Cerebellar cortex (tissue), 1 donor: ENCODE measurements around the gene DOCK7.
A peak's percentile ranks its signal among the peaks of the same experiment; 100 is the strongest.
"Not testable (repeated sequence)": the region's sequence is repeated elsewhere in the genome, so short reads cannot be mapped to it uniquely, and the experiment has no call there.

ENCODE experiments used
- DNase-seq: peaks from one replicate; pipeline ENCODE4 v3.0.0-alpha.2; 2015; ENCODE audit warnings: low spot score

DOCK7 gene, protein sequence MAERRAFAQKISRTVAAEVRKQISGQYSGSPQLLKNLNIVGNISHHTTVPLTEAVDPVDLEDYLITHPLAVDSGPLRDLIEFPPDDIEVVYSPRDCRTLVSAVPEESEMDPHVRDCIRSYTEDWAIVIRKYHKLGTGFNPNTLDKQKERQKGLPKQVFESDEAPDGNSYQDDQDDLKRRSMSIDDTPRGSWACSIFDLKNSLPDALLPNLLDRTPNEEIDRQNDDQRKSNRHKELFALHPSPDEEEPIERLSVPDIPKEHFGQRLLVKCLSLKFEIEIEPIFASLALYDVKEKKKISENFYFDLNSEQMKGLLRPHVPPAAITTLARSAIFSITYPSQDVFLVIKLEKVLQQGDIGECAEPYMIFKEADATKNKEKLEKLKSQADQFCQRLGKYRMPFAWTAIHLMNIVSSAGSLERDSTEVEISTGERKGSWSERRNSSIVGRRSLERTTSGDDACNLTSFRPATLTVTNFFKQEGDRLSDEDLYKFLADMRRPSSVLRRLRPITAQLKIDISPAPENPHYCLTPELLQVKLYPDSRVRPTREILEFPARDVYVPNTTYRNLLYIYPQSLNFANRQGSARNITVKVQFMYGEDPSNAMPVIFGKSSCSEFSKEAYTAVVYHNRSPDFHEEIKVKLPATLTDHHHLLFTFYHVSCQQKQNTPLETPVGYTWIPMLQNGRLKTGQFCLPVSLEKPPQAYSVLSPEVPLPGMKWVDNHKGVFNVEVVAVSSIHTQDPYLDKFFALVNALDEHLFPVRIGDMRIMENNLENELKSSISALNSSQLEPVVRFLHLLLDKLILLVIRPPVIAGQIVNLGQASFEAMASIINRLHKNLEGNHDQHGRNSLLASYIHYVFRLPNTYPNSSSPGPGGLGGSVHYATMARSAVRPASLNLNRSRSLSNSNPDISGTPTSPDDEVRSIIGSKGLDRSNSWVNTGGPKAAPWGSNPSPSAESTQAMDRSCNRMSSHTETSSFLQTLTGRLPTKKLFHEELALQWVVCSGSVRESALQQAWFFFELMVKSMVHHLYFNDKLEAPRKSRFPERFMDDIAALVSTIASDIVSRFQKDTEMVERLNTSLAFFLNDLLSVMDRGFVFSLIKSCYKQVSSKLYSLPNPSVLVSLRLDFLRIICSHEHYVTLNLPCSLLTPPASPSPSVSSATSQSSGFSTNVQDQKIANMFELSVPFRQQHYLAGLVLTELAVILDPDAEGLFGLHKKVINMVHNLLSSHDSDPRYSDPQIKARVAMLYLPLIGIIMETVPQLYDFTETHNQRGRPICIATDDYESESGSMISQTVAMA (N-terminal part only)

DNA sequence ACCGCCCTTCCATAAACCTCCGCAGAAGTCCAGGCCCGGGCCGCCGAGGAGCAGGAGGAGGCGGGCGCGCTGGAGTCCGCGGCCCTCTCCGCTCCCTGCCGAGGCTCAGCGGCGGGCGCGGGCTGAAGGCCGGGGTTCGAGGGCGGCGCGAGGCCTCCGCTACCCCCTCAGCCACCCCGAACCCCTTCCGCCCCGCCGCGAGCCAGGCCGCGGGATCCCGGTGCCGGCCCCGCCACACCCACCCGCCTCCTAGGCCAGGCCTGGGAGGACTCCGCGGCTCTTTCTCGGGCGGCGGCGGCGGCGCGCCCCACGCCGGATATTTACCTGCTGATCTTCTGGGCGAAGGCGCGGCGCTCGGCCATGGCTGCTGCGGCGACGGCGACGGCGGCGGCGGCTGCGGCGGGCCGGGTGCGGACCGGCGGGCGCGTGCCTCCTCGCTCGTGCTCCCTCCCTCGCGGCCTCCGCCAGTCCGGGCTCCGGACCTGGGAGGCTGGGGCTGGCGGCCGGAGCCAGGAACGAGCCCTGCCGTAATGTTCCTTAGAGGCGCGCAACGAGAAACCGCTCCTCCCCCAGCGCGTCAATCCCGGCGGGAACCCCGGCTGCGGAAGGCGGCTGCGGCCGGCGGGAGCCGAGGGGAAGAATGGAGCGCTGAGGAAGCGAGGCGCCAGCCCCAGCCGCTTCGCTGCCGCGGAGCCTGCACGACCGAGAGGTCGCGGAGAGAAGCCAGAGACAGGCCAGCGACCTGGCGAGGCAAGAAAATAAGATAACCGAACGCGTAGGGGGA is at the start of gene DOCK7:
DOCK7 (minus strand) TSS at position 484 of the 784 bp plus-strand sequence; CDS start at position 362, 122 bp downstream.
- peak; percentile 81 for DNase-seq

DNA sequence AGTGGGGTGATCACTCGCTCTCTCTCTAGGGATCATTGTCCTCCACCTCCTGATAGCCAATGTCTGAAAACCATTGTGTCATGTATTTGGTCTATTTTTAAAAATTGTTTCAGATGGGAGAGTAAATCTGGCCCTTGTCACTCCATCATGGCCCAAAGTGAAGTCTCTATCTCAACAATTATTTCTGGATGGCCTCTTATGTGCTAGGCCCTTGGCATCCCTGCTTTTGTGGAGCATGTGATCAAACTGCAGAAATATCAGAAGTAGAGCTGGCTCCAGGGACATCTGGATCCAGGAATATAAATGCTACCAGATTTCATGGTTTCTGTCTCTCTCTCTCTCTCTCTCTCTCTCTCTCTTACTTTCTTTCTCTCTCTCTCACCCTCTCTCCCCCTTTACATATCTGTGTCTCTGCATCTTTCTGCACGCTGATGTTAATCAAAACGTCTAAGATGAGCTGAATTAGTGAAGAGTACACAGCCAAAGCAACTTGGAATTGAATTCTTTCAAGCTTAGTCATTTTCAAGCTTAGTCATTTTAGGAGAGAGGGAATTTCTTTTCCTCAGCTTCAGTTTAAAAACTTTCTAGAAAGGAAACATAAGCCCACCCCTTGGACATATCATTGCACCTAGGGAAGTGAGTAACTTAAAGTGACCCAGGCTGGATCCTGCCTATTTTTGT is 47.4 kb upstream of the DOCK7 start:
- no peak for DNase-seq

DNA sequence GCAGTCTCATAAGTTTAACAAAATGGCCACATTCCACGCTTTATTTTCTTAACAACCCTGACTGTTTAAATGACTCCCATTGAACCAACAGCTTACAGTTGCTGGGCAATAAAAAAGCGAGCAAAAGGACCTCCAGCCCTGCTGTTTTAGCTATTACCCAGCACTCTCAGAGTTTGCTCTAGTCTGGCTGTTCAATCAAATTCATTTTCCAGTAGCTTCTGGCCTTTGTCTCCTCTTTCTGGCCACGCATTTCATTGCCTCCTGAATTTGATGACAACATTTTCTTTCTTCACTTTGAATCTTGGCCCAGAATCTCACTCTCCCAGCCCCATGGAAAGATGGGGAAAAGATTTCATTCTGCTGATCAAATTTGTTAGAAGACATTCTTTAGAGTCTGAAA is 44.1 kb upstream of the DOCK7 start:
- no peak for DNase-seq

DNA sequence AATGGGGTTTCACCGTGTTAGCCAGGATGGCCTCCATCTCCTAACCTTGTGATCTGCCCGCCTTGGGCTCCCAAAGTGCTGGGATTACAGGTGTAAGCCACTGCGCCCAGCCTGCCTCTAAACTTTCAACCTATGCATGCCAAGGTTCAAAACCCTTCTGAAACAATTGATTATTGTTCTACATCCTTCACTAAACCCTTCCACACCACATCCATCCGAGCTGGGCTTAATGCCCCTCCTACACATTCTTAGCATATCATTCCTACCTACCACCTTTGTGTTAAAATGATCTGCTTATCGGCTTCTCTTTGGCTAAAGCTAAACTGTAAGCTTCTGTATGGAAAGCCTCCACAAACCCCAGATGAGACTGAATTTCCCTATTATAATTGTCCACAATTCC is 40.8 kb upstream of the DOCK7 start:
- DNase-seq: no peak

DNA sequence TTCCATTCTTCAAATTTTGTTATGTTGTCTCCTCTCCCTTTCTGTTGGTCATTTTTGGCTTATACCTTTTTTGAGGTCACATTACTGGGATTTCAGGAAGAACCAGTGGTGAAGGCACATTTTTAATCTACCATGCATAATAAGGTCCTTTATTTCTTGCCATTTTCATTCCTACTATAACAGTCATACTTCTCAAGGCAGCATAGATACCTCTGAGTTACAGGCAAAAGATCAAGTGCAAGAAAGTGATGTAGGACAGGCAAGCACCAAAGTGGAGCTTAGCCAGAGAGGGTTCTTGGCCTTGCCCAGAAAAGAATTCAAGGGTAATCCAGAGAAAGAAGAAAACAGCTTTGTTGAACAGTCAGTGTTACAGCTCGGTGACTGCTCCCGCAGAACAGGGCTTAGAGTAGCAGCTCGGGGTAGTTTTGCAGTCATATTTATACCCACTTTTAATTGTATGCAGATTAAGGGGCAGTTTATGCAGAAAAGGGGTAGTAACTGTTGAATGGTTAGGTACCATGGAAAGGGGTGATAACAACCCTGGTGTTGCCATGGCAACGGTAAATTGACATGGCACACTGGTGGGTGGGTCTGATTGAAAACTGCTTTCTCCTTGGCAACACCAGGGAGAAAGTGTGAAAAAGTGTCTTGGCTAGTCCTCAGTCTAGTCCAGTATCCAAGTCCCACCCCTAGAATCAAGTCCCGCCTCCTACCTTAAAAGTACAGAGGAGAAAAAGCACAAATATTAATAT is 39.6 kb upstream of the DOCK7 start:
- no peak for DNase-seq

DNA sequence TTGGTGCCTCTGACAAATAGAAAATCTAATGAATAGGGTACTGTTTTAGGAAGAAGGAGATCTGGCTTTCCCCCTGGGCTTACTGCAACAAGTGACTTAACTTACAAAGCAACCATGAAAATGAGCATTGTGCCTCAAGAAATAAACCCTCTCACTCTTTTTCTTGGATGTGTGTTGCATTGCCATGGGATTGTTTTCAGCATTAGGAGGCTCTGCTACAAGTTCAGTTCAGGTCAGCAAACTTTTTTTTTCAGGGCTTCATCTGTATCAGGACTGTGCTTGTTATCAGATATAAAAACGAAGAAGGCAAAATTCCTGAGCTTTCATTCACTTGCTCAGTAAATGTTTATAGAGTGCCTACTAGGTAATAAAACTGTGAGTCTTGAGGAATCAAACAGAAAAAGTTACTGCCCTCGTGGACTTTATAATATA is 37.8 kb upstream of the DOCK7 start:
- DNase-seq: no peak

DNA sequence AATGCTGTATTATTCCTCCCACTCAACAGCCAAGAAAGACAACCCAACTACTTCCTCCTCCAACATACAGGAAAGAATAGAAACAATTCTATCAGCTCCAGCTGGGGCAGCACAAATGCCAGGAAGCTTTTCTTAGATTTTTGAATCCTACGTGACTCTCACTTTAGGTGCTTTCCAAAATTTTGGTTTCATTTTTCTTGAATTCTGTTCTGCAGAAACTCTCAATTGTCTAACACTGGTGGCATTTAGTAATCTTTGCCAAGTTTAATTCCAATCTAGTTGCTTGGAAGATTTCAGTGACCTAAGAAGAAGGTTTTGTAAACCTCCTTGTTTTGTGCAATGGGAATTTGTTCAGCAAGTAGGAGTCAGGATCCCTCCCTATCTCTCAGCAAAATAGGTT is 37.1 kb upstream of the DOCK7 start:
- no peak for DNase-seq

DNA sequence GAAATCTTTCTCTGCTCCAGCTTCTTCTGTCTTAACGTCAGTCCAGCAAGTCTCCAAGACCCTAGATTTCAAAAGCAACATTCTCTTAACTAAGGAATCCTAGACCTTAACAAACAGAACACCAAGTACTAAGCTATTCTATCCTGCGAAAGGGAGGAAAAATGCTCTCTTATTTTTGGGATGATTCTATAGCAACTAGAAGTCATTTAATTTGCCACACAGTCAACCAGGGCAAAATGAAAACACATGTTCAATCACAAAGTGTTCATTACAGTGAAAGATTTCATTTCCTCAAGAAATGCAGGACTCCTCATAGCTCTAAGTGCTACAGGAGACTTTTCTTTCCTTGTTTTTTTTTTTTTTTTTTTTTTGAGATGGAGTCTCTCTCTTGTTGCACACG is 36.2 kb upstream of the DOCK7 start:
- DNase-seq: no peak

DNA sequence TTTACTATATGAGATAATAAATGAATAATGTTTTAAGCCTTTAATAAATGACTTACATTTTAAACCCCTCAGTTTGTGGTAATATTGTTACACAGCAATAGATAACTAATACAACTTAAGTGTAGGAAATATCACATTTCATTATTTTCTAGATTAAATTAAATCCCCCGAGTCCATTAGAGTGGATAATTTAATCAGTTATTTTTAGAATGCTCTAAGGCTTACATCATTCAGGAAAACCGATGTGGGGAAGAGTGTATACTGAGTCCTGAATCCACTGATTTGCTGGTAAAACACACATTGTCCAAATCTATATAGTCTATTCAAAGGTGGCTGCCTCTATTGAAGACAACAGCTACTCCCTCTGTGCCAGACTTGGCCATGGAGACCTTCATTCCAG is 35.7 kb upstream of the DOCK7 start:
- DNase-seq: no peak

DNA sequence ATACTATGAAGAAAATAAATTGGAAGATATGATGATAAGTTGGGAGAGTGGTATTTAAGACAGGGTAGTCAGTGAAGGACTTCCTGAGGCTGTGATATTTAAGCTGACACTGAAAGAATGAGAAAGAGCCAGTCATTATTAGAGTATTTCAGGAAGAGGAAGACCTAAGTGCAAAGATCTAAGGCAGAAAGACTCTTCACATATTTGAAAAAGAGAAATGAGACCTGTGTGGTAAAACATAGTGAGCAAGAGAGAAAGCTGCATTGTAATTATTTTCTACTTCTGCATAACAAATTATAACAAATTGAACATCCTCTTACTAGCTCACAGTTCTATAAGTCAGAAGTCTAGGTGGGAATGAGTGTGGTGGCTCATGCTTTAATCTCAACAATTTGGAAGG is 34.6 kb upstream of the DOCK7 start:
- no peak for DNase-seq

DNA sequence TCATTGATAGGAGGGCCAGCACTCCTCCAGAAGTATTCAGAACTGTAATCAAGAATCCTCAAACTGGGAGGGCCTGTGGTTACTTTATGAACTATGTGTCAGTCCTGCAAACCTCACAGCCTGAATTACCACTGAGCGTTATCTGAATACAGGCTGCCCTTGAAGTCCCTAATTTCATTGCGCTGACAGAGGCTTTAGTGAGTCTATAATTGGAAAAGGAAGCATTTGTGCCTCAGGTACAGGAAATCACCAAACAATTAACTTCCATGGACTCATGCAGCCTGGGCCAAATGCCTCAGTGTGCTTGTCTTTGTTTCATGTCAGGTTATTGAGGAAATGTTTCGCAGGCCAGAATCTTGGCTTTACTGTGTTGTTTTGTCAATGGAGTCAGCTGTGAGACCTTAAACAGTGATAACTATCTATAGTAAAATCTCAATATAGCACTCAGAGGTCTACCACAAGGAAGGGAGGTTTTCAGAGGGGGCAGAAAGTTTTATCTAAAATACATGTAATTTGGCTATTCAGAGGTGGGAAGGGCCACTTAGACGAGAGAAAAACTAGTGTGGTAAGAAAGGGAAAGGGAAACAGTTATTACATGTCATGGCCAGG is 32.9 kb upstream of the DOCK7 start:
- no peak for DNase-seq

DNA sequence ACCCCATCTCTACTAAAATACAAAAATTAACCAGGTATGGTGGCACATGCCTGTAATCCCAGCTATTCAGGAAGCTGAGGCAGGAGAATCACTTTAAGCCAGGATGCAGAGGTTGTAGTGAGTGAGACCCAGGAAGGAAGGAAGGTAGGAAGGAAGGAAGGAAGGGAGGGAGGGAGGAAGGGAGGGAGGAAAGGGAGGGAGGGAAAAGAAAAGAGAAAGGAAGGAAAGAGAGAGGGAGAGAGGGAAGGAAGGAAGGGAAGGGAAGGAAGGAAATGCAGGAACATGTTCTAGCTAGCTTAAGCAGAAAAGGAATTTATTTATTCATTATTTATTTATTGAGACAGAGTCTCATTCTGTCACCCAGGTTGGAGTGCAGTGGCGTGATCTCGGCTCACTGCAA is 30.2 kb upstream of the DOCK7 start:
- DNase-seq: not testable (repeated sequence)

DNA sequence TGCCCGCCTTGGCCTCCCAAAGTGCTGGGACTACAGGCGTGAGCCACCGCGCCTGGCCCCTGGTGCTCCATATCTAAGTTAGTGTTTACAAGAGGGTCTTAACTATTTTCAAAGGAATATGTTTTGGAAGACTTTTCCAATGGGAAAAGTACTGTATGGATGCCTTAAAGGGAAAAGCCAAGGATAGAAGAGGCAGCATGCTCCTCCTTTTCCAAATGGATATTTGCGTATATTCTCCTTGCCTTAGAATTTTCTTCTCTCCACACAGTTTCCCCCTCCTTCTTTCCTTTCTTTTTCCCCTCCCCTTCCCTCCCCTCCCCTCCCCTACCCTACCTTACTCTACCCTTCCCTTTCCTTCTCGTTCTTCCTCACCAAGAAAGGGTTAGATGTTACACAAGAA is 29.3 kb upstream of the DOCK7 start:
- DNase-seq: no peak

DNA sequence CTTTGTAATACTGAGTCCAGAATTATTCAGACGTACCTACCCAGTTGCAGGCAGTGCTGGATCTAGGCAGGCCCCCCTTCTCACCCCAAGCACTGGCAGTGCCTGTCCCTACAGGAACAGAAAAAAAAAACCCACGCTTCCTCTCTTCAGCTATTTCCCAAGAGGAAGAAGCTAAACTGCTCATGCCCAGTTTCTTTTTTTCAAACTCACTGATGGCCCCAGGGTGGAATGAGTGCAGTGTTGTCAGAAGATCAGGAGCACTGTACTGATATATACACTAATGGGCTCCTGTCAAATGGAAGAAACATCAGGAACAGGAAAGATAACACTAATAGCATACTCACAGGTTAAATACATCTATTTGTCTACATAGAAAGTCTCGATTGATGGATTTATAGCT is 28.2 kb upstream of the DOCK7 start:
- DNase-seq: no peak

DNA sequence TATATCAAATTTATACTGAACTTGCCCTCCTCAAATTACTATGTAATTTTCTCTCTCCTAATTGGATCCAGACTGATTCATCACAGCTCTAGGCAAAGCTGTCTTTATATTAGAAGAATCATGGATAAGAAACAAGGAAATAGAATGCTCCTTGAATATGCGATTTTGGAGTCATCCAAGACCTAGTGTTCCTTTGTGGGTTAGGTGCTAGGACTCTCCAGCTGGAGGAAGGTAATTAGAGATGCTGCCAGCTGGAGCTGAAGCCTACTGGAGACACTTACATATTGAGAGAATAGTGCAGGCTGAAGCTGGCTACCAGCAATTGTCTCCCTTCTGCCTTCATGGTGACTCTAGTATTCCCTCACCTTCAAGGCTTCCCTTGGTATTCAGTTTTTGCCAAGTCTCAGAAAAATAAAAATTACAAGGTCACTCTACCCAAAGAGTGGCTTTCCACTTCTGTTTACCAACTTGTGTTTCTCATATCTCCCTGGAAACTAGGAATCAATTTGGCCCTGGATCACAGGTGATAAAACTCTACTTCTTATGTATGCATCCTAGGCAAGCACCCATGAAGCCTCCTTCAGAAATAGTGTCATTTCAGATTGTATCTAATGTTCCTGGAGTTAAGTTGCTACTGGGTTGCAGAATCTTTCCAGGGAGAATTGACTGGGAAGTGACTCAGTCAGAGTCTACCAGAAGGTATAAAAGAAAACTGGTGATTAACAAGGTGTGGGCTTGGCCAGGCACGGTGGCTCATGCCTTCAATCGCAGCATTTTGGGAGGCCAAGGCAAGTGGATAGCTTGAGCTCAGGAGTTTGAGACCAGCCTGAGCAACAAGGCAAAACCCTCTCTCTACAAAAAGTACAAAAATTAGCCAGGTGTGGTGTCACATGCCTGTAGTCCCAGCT is 24.4 kb upstream of the DOCK7 start:
- DNase-seq: no peak

DNA sequence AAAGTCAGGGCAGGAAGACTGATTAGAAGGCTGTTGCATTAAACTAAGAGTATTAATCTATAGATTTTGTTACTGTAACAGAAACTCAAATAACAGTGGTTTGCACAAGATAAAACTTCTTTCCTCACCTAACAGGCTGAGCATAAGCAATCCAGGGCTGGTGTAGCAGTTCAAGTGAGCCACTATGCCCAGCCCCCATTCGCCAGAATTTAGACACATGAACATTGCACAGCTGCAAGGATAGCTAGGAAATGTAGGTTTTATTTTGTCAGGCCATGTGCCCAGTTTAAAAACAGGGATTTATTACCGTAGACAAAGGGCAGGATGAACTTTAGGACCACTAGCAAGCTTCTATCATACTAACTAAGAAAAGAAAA is 19.5 kb upstream of the DOCK7 start:
- no peak for DNase-seq

DNA sequence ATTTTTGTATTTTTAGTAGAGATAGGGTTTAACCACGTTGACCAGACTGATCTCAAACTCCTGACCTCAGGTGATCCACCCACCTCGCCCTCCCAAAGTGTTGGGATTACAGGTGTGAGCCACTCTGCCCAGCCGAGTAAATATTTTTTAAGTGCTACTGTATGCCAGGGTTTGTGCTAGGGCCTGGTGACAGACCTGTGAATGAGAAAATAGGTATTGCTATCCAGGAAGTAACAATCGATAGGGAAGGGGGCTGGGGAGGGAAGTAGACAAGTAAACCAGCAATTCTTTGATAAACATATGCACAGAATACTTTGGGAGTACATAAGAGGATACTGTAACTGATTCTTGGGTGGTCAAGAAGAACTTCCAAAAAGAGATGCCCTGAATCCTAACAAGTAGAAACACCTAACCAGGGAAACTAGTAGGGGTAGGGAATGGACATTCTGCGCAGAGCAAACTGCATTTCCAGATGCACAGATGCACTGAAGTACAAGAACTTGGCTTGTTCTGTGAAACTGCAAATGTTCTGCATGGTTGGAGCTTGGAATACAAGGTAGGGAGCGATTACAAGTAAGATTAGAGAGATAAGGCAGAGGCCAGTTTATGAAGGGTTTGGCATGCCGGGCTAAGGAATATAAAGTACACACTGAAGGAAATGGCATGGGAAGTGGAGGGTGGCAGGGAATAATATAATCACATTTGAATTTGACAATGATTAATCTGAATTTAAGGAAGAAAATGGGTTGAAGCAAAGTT is 19.0 kb upstream of the DOCK7 start:
- no peak for DNase-seq

DNA sequence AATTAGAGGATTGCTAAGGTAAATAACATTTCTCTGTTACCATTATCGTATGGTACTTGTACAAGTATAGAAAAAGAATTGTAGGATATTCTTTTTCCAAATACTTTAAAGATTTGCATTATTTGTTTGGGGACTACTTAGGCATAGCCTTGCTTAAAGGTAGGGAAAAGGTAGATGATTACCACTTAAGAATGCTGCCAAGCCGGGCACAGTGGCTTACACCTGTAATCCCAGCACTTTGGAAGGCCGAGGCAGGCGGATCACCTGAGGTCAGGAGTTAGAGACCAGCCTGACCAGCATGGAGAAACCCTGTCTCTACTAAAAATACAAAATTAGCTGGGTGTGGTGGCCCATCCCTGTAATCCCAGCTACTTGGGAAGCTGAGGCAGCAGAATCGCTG is 10.0 kb upstream of the DOCK7 start:
- DNase-seq: not testable (repeated sequence)
